ENCODE data around the gene PDE2A. TPM values are rescaled to one million over a fixed set of nuclear protein-coding genes. Genes with fewer than 3 reads are reported as not detected.

Gene PDE2A
- total and polyA plus RNA-seq, 8 donors: 8.4 to 13.8 (median 11.2) TPM

GRCh38 chr11:72702577-72703241, 28.5 kb upstream of the PDE2A start:
- no peaks in the 10 kb centered on the region for H3K27me3 ChIP-seq
- peak overlapping the region in 1 of 2 donors; percentile 9 for H3K27ac ChIP-seq
- ATAC-seq: no peak
- intact Hi-C loops (cut with DNase I): no loop called here
- peaks cover 0 to 100% of the 10 kb centered on the region in 2 donors for H3K36me3 ChIP-seq
- no peak for TF ChIP-seq CTCF (IDR thresholded peaks at IDR 0.05)
- DNase-seq: peak in 1 of 4 donors; percentile 46
- H3K4me1 ChIP-seq: peaks cover 0 to 8% of the 10 kb centered on the region in 2 donors
- H3K9me3 ChIP-seq: no peaks in the 10 kb centered on the region
- H3K4me3 ChIP-seq: peak overlapping the region in 1 of 2 donors; percentile 3

- Histone ChIP-seq H3K27ac (no peak overlapping the region), H3K4me3 (peak overlapping the region in 1 of 2 donors; percentile 3), H3K36me3 (peaks cover 0 to 100% of the 10 kb centered on the region in 2 donors), H3K27me3 (no peaks in the 10 kb centered on the region), H3K4me1 (peaks cover 0 to 8% of the 10 kb centered on the region in 2 donors), H3K9me3 (no peaks in the 10 kb centered on the region)
- no peak for TF ChIP-seq CTCF (IDR thresholded peaks at IDR 0.05)
- intact Hi-C loops (cut with DNase I): no loop called here
- ATAC-seq (peak; percentile 34), DNase-seq (no peak)
Measured at GRCh38 chr11:72702096-72702495, 27.9 kb upstream of the PDE2A start.

- Histone ChIP-seq H3K27me3 (no peaks in the 10 kb centered on the region), H3K4me3 (no peak overlapping the region), H3K9me3 (no peaks in the 10 kb centered on the region), H3K27ac (no peak overlapping the region), H3K4me1 (peaks cover 0 to 8% of the 10 kb centered on the region in 2 donors), H3K36me3 (peaks cover 0 to 100% of the 10 kb centered on the region in 2 donors)
- DNase-seq: no peak
- no peak for TF ChIP-seq CTCF (IDR thresholded peaks at IDR 0.05)
- no peak for ATAC-seq
- intact Hi-C loops (cut with DNase I): no loop called here
Measured at GRCh38 chr11:72701466-72701865, 27.2 kb upstream of the PDE2A start.

- ATAC-seq: no peak
- H3K27ac ChIP-seq: no peak overlapping the region
- intact Hi-C loops (cut with DNase I): no loop called here
- H3K9me3 ChIP-seq: no peaks in the 10 kb centered on the region
- no peaks in the 10 kb centered on the region for H3K27me3 ChIP-seq
- TF ChIP-seq CTCF (IDR thresholded peaks at IDR 0.05): no peak
- H3K4me1 ChIP-seq: peaks cover 0 to 8% of the 10 kb centered on the region in 2 donors
- peaks cover 5 to 100% of the 10 kb centered on the region in 2 donors for H3K36me3 ChIP-seq
- DNase-seq: no peak
- no peak overlapping the region for H3K4me3 ChIP-seq
Measured at GRCh38 chr11:72700146-72700545, 25.9 kb upstream of the PDE2A start.

- no peak overlapping the region for H3K27ac ChIP-seq
- H3K4me1 ChIP-seq: no peaks in the 10 kb centered on the region
- DNase-seq (no peak), ATAC-seq (no peak)
- no peak overlapping the region for H3K4me3 ChIP-seq
- no peaks in the 10 kb centered on the region for H3K9me3 ChIP-seq
- intact Hi-C loops (cut with DNase I): no loop called here
- peaks cover 7 to 100% of the 10 kb centered on the region in 2 donors for H3K36me3 ChIP-seq
- no peak for TF ChIP-seq CTCF (IDR thresholded peaks at IDR 0.05)
- no peaks in the 10 kb centered on the region for H3K27me3 ChIP-seq
Measured at GRCh38 chr11:72697814-72698213, 23.6 kb upstream of the PDE2A start.

Measured in left lung (tissue), 10 donors.